ENCODE data around the gene PRLH. TPM values are rescaled to one million over a fixed set of nuclear protein-coding genes. Genes with fewer than 3 reads are reported as not detected.

The PRLH gene
- total and polyA plus RNA-seq, 2 of the 13 experiments (the other 11 are each of a cell fraction or from before 2014, with no cell fraction given), result not detected

GRCh38 chr2:237572021-237572741, 5.8 kb downstream of the PRLH start (continued):
- TF ChIP-seq THRA (CRISPR knock-in tag; IDR thresholded peaks at IDR 0.05; ENCODE audit: borderline replicate concordance) (peak; percentile 58; the same call in 1 of the 2 replicates), ZNF33A (CRISPR knock-in tag; IDR thresholded peaks at IDR 0.05; ENCODE audit: borderline replicate concordance) (0 out of 2 replicates have a peak, but pooled peaks have one; percentile 61), ETS1 (CRISPR knock-in tag; IDR thresholded peaks at IDR 0.05) (no peak), TFE3 (CRISPR knock-in tag; IDR thresholded peaks at IDR 0.05) (peak; percentile 55; the same call in 1 of the 2 replicates), ZNF263 (CRISPR knock-in tag; IDR thresholded peaks at IDR 0.05) (peak; percentile 75), RBM39 (IDR thresholded peaks at IDR 0.05; ENCODE audit: low read depth, low read length, poor library complexity, severe bottlenecking) (peak; percentile 81), LBX2 (CRISPR knock-in tag; IDR thresholded peaks at IDR 0.05; ENCODE audit: borderline replicate concordance) (no peak), ZFP91 (CRISPR knock-in tag; IDR thresholded peaks at IDR 0.05; ENCODE audit: borderline replicate concordance) (peak; percentile 70), CBX5 (CRISPR knock-in tag; IDR thresholded peaks at IDR 0.05; ENCODE audit: borderline replicate concordance) (0 out of 2 replicates have a peak, but pooled peaks have one; percentile 69), ZNF710 (CRISPR knock-in tag; IDR thresholded peaks at IDR 0.05; ENCODE audit: borderline replicate concordance) (peak; percentile 51; the same call in 1 of the 2 replicates), RXRB (CRISPR knock-in tag; IDR thresholded peaks at IDR 0.05; ENCODE audit: borderline replicate concordance) (peak; percentile 68), ZKSCAN1 (IDR thresholded peaks at IDR 0.05; ENCODE audit: low read length) (0 out of 2 replicates have a peak, but pooled peaks have one; percentile 22), ZMYM3 (CRISPR knock-in tag; IDR thresholded peaks at IDR 0.05) (peak; percentile 30; the same call in 1 of the 2 replicates), TP53 (CRISPR knock-in tag; conservative IDR thresholded peaks at IDR 0.05) (no peak), TEAD3 (CRISPR knock-in tag; optimal IDR thresholded peaks at IDR 0.05; ENCODE audit: borderline replicate concordance) (peak; percentile 78), ZBTB44 (CRISPR knock-in tag; IDR thresholded peaks at IDR 0.05) (0 out of 2 replicates have a peak, but pooled peaks have one; percentile 41), ZNF674 (CRISPR knock-in tag; IDR thresholded peaks at IDR 0.05; ENCODE audit: low read depth) (no peak)
